HG03060 (cell line): Measurements from ENCODE around the gene STPG2.
"Not testable (repeated sequence)": the region's sequence is repeated elsewhere in the genome, so short reads cannot be mapped to it uniquely, and the experiment has no call there.

Source experiments
- ATAC-seq: cut with Tn5 transposase; IDR thresholded peaks from one replicate; pipeline ENCODE4 v1.9.1; 2021; ENCODE audit warnings: low read depth, moderate number of reproducible peaks; ENCODE audit not compliant: unreplicated experiment

STPG2 gene

DNA sequence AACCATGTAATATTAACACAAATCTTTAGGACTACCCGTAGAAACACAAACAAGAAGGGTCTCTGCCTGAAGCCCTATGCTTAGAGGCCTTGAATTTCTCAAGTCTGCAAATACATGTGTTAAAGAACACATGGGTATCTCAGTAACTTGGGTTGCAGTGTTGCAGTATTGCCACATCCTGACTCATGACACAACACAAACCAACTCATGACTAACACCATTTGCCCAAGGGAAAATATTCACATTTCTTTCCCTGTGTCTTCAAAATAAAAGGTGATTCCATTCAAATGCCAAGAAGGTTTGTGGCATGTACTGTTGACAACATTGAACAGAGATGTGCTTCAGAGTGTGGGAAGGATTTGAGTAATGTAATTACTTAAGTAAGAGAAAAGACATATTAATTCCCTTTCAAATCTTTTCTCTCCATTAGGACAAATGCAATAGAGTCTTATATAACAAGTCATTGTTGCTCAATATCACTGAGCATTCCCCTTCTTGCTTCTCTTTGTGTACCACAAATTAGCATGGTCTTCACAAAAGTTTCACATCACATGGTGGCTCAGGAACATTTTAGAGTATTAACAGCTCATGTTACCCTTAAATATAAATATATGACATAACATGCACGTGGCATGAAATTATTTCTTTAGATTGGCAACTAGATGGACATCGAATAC, 487.1 kb downstream of the STPG2 start:
- ATAC-seq, result no peak

DNA sequence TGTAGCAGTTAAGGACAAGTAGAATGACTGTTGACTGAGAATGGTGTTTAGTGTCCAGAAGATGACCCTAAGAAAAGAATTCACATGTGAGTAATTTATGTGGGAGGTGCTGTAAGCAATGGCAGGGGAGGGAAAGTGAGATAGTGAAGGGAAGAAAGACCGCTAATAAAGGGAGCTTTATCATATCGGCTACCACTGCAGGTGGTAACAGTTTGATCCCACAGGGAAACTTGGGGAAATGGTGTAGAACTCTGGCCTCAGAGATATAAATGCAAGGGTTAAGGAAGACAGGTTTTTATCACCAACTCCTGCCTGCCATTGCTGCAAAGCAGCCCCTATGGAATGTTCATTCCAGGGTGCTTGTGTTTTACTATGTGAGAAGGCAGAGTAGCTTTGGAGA, 489.6 kb downstream of the STPG2 start:
- no peak for ATAC-seq

DNA sequence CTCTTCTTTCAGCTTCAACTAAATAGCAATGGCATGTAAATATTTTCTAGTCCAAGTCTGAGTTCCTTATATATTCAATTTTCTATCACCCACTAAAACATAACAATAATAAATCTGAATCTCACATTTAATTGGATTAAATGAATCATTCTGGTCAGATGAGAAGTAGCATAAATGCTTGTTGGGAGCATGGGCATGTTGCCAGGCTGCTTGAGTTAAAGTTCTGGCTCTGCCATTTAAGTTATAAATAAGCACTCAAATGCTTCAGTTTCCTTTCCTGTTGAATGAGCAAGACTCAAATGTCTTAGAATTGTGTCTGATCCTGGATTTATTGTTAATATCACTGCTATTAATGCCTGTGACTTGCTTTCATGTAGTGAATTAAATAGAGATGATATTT, 496.3 kb downstream of the STPG2 start:
- no peak for ATAC-seq

DNA sequence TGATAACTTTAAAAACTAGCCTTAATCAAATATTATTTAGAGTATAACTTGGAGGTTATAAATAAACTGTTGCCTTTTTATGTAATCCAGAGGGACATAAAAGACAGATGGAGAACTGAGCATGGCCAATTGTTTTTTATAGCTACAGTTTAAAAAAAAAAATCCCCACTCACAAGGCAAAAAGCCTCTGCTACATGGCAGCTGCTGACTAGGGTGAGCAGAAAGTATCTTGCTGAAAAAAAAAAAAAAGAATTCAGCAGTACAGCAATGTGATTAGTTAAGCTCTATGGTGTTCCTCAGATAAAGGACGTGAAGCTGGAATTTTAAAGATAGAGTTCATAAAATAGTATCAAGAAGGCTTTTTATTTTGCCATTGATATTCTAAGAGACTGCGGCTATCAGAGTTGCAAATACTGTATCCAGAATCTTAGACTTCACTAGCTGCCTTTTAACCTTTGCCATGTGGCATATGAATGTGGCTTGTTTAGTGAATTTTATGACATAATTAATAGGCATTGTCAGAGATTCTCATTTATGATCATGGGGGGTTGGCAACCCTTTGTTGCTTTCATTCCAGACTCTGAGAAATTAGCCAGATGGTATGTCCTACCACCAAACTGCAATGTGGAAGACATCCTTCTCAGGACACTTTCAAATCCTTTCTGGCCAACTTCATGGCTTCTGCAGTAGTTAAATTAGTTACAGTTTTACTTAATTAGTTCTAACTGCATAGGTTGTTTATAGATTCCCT, 498.0 kb downstream of the STPG2 start:
- no peak for ATAC-seq

DNA sequence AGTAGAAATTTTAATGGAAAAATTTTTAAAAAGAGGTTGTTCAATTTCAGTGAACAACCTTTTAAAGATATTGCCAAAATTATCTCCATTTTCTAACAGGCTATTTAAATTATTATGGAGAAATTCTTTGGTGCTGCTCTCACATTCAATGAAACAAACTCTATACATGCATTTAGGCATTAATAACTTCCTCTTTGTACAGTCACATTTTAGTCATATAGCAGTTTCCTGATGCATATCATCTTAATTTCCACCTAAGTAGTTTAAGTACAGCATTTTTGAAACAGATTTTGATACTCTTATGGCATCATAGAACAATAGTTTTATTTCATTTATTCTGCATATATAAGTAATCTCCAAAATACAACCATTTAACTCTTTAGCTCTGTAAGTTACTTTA, 500.1 kb downstream of the STPG2 start:
- no peak for ATAC-seq

DNA sequence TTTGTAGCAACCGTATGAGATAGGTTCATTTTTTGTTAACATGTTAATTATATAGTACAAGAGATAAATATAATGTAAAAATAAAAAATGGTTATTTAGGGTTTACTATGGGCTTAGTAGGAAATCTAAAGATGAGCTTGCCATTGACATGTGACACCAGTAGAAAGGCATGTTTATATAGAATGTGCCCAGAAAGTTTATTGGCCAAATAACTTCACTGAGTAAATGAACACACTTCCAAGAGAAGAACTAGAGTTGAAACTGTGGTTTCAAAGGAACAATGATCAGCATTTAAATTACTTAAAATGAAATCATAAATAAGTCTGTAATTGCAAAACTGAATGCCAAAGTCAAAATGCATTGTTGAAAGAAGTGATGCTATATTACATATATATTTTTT, 503.3 kb downstream of the STPG2 start:
- ATAC-seq, result no peak

DNA sequence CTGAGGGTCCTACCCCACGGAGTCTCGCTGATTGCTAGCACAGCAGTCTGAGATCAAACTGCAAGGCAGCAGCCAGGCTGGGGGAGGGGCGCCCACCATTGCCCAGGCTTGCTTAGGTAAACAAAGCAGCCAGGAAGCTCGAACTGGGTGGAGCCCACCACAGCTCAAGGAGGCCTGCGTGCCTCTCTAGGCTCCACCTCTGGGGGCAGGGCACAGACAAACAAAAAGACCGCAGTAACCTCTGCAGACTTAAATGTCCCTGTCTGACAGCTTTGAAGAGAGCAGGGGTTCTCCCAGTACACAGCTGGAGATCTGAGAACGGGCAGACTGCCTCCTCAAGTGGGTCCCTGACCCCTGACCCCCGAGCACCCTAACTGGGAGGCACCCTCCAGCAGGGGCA, 509.4 kb downstream of the STPG2 start:
- not testable (repeated sequence) for ATAC-seq

DNA sequence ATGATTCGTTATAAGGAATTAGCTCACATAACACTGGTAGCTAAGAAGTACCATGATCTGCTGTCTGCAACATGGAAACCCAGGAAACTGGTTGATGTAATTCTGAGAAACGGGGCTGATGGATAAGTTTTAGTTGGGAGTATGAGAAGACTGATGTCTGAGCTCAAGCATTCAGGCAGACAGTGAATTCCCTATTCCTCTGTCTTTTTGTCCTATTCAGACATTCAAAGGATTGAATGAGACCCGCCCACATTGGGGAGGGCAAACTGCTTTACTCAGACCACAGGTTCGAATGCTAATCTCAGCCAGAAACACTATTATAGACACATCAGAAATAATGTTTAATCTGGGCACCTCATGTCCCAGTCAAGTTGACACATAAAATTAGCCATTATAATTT, 515.5 kb downstream of the STPG2 start:
- no peak for ATAC-seq

DNA sequence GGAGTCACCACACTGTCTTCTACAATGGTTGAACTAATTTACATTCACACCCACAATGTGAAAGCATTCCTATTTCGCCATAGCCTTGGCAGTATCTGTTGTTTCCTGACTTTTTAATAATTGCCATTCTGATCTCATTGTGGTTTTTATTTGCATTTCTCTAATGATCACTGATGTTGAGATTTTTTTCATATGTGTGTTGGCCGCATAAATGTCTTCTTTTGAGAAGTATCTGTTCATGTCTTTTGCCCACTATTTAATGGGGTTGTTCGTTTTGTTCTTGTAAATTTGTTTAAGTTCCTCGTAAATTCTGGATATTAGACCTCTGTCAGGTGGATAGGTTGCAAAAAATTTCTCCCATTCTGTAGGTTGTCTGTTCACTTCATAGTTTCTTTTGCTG, 519.1 kb downstream of the STPG2 start:
- no peak for ATAC-seq

DNA sequence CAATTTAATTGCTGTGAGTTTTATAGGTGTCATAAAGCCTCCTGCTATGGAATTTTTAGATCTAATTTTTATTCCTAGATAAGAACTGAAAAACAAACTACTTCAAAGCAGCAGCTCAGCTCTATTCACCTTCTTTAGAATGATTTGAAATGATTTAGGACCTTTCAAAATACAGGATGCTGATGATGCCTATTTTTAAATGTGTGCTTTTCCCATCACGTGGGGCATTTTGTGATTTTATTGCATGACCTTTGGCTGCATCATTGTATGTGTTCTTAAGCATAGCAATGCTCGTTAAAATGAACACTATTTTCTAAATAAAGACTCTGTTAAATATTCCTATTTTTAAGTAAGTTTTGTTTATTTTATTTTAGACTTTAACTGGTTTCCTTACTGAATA, 537.3 kb downstream of the STPG2 start:
- no peak for ATAC-seq

DNA sequence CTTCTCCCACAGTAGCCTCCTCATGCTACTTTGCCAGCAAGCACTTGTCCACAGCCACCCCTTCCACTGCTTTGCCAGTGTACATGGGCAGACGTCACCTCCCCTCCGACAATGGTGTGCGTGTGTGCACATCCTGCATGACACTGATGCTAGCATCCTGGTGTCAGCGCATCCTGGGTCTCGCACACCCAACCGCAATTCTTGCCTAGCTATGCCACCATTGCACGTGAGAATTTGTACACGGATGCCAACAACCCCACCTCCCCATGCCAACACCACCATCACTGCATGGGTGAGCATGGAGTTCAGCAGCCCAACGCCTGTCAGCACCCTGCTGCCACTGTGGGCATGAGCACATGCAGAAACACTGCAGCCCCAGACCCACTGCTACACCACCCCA, 550.0 kb downstream of the STPG2 start:
- no peak for ATAC-seq

DNA sequence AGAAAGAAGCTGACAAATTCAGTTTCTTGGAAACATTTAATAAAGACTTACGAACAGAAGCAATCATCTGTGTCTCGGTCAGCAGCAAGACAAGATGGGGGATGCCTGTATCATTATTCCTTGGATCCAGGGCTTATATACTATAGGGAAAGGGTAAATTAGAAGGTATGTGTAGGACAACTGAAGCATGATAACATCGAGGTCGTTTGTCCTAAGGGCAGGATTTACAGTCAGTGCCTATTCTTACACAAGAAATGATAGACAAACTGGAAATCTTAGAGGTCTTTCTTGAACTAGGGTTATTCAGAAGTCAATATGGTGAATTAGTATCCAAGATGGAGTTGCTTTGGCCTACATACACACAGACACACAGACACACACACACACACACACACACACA, 553.0 kb downstream of the STPG2 start:
- no peak for ATAC-seq

DNA sequence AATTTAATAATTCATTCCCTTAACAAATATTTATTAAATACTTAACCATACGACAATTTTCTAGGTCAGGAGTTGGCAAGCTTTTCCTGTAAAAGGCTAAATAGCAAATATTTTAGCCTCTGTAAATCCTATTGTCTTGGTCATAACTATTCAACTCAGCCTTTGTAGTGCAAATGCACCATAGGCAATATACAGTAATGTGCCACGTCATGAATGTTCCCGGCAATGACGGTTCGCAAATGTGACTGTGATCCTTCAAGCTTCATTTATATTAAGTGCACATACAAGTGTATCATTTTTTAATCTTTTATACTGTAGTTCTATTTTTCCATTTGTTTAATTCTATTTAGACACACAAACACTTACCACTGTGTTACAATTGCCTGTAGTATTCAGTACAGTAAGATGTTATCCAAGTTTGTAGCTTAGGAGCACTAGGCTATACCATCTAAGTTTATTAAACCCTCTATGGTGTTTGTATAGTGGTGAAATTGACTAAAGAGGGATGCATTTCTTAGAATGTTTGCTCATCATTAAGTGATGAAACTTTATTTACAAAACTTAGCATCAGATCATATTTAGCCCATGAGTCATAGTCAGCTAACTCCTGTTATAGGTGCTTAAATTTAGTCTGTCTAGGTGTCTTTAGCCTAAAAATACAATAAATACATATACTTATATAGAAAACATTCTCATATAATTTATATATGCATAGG, 553.6 kb downstream of the STPG2 start:
- ATAC-seq, result no peak

DNA sequence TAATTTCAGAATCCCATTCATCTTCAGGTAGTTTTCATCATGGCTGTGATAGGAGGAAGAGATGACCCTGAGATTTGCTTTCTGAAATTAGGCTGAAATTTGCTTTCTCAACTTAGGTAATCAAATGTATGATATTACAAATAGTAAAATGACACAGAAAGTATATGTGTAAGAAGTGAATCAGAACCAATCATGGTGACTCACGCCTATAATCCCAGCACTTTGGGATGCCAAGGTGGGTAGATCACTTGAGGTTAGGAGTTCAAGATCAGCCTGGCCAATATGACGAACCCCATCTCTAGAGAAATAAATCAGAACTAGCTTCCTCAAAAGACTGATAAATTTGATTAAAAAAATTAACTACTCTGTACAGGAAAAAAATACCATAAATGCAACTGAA, 555.4 kb downstream of the STPG2 start:
- no peak for ATAC-seq

DNA sequence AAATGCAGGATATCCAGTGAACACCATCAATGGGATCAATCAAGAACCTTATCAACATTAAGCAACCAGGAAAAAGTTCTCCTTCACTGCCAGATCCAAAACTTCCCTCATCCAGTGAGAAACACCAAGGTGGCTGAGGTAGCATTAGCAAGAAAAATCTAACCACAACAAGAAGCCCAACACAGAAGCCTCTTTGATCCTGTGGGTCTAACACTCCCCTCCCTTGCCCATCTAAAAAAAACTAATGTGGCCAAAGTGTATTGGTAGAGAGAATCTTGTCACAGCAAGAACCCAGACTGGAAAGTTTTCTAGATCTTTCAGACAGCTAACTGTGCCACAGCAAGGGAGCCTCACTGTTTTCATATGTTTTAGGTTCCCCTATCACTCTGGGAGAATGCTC, 558.0 kb downstream of the STPG2 start:
- ATAC-seq, result no peak

DNA sequence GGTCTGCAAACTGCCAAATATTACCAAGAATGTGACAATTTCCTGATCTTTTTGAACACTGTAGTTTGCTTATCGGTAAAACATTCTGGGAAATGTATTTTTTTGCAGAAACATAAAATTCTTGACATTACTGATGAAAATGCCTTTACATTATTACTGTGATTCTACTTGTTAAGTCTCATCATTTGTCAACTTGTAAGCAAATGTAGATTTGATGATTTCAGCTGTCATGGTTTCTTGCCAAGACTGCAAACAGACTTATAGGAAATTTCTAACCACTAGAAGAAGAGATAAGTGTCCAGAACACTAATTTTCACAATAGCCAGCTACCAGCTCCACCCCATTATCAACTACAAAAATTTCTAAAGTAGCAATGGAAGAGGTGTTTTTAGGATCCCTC, 560.4 kb downstream of the STPG2 start:
- ATAC-seq, result no peak

DNA sequence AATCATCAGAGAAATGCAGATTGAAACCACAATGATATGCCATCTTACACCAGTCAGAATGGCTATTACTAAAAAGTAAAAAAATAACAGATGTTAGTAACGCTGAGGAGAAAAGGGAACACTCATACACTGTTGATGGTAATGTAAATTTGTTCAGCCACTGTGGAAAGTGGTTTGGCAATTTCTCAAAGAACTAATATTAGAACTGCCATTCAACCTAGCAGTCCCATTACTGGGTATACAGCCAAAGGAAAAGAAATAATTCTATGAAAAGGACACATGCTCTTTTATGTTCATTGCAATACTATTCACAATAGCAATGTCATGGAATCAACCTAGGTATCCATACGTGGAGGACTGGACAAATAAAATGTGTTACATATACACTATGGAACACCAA, 566.3 kb downstream of the STPG2 start:
- peak; percentile 42 for ATAC-seq

DNA sequence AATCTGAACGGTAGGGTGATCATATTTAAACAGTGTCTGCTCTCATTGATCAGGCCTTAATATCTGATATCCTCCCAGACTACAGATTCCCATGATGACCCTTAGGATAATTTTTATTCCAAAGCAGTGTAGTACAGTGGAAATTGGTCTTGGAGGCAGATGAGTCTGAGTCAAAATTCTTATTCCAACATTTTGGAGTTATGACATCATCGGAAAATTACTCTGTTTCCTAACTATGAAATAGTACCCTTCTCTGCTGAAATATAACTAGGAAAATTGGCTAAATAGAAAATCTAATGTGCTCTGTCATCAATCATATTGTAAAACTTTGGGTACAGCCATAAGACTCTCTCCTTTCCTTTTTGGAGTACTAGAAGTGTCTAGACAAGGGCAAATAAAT, 583.3 kb downstream of the STPG2 start:
- ATAC-seq, result no peak

DNA sequence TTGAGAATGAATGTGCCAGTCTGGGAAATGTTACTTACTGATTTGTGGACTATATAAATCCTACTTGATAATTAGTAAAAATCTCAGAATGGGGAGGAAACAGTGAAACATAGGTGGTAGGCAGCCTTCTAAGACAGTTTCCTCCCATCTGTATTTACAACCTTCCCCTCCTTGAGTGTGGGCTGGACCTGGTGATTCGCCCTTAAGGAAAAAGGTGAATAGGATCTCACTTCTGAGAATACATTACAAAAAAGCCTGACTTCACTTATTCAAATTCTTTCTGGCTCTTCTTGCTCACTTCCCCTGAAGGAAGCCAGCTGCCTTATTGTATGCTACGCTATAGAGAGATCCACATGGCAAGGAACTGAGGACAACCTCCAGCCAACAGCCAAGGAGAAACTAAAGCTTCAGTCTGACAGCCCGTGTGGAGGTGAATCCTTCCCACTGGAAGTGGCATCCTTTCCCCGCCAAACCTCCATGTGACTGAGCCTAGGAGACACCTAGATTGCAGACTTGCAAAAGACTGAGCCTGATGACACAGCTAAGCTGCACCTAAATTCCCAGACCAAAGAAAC, 585.0 kb downstream of the STPG2 start:
- no peak for ATAC-seq

DNA sequence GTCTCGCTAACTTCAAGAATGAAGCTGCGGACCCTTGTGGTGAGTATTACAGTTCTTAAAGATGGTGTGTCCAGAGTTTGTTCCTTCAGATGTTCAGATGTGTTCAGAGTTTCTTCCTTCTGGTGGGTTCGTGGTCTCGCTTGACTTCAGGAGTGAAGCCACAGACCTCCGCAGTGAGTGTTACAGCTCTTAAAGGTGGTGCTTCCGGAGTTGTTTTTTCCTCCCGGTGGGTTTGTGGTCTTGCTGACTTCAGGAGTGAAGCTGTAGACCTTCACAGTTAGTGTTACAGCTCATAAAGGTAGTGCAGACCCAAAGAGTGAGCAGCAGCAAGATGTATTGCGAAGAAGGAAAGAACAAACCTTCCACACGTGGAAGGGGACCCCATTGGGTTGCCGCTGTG, 592.6 kb downstream of the STPG2 start:
- ATAC-seq, result not testable (repeated sequence)

DNA sequence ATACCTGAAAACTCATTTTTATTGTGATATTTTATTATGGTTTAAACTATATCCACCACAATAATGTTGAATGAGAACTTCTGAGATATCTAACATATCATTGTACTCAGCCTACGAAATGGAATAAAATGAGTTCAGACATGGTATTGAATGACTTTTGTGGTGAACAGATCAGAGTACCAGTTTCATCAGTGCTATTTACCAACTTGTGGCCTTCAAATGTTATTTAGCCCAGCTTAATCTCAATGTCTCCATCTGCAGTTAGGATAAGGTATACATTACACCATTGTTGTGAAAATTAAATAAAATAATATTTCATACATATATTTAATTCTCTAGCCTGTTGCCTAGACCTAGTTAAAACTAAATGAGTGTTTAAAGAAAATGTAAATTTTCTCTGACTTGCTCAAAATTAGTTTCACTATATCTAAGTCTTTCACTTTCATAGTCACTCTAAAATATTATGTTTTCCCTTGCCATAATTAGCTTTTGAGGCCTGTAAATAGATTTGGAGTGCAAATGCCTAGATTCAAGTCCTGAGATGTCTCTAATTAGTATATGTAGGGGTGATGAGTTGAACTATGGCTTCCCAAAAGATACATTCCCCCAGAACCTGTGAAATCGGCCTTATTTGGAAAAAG, 594.2 kb downstream of the STPG2 start:
- ATAC-seq, result peak; percentile 66
